Suppressor macrophage treated with lipopolysaccharide for 1 hour (primary cell): ENCODE measurements around the gene CCSER1.
"Not testable (repeated sequence)": the region's sequence is repeated elsewhere in the genome, so short reads cannot be mapped to it uniquely, and the experiment has no call there.

Source experiments
- DNase-seq, 3 donors: peaks; one replicate each; pipeline ENCODE4 v3.0.0-alpha.2; 2020 to 2022

CCSER1 gene

DNA sequence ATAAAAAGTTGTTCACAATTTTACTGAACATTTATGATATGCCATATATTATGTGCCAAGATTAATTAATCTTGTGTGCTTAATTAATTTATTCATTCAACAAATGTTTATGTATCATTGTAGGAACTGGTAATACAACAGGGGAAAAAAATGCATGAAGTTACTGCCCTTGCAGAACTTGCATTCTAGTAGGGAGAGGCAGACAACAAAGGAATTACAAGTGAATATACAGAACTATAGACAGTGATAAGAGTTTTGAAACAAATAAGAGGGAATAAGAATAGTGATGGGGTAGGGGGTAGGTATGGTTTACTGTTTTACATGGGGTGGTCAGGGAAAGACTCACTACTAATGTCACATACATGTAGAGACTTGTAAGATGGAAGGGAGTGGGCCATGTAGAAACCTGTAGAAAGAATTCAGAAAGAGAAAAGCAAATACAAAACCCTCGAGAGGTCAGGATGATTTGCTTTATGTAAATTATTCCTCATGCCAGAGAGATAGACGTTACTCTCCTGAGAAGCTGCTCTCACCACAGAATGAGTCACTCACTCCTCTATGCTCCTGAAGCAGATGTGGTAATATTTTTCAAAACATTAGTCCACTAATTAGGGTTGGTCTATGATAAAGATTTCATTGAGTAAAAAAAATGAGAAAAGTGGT, 1321.6 kb downstream of the CCSER1 start:
- no peak for DNase-seq

DNA sequence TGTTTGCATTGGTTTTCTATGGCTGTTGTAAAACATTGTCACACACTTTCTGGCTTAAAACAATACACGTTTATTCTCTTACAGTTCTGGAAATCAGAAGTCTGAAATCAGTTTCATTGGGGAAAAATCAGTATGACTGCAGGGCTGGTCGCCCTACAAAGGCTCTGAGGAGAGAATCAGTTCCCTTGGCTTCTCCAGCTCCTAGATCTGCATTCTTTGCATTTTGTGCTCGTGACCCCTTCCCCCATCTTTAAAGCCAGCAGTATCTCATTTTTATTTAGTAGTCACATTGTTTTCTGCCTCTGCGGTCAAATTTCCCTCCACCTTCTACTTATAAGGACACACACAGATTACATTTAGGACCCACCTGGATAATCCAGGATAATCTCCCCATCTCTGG, 1326.9 kb downstream of the CCSER1 start:
- DNase-seq, result no peak

DNA sequence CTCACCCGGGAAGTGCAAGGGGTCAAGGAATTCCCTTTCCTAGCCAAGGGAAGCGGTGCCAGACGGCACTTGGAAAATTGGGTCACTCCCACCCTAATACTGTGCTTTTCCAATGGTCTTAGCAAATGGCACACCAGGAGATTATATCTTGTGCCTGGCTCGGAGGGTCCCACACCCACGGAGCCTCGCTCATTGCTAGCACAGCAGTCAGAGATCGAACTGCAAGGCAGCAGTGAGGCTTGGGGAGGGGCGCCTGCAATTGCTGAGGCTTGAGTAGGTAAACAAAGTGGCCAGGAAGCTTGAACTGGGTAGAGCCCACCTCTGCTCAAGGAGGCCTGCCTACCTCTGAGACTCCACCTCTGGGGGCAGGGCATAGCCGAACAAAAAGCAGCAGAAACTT, 1335.4 kb downstream of the CCSER1 start:
- not testable (repeated sequence) for DNase-seq

DNA sequence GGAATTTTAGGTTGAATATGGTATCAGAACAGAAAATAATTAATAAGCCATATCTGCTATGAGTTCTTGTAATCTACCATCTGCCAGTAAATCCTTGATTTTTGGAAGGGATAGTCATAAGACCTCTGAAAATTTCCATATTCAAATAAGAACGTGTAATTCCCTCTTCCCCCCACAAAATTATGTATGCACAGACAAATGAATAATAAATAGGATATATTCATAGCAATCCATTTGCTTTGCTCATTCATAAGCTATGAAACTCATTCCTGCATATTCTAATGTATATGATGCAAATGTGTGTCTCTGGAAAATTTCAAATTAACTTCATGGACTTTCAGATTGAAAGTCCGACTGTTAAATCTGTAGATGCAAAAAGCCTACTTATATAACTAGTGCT, 1343.5 kb downstream of the CCSER1 start:
- DNase-seq, result no peak

DNA sequence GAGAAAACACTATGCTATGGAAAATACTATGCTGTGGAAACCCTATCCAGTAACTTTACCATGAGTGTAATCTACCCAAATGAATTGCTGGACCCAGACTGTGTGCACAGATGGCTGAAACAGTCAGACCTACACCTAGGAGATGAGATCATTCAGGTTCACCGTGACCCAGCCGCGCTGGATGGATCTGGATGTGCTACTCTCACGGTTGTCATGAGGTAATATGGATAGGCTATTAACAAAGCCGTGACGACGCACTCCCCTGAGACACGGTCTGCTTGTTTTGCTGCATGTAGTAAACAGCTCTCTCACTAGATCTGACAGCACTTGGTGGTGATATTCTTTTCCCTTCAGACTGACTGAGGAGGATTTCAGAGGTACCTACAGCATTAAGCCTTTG, 1344.1 kb downstream of the CCSER1 start:
- no peak for DNase-seq

DNA sequence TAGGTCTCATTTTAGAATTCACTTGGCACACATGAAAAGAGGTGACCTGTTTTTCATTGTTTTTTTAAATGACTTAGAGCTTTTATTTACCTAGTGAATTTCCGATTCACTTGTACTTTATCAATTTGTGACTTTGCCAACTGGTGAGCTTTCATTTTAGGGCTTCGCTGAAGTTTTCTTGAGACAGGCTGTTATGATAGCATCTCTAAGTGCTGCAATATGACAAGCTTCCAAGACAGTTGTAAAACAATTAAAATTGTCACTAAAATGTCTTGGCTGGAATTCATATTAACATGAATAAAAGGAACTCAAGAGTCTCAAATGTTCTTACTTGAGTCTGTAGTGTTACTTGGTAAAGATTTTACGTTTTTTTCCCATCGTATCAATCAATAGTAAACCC, 1344.9 kb downstream of the CCSER1 start:
- no peak for DNase-seq

DNA sequence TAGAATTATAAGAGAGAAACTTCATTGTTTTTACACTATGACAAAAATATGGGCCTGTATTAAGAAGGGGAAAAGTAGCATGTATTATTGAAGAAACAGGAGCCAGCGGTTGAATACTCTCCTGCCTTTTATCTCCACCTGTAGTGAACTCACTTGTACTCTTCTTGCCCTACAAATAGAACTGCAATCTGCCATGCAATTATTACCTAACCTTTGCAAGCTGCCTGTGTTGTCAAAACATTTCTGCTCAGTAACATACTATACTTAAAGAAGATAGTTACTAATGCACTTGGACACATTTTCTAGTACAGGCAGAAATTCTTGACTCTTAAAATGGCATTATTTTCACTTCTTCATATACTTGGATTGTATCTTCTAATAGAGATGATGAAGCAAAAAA, 1358.2 kb downstream of the CCSER1 start:
- no peak for DNase-seq

DNA sequence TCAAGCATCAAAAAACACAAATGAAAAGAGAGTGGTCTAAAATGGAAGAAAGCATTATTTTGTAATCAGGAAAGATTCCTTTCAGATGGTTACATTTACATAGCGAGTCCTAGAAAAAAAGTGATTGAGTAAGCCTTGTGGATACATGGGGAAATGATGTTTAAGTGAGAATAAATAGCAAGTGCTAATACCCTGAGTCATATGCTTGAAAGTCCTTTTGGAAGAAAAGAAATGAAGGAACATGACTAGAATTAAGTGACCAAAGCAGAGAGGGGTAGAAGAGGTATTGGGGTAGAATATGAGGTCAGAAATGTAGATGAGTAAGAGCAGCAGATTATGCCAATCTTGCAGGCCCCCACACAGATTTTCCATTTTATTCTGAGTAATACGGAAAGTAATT, 1361.8 kb downstream of the CCSER1 start:
- no peak for DNase-seq

DNA sequence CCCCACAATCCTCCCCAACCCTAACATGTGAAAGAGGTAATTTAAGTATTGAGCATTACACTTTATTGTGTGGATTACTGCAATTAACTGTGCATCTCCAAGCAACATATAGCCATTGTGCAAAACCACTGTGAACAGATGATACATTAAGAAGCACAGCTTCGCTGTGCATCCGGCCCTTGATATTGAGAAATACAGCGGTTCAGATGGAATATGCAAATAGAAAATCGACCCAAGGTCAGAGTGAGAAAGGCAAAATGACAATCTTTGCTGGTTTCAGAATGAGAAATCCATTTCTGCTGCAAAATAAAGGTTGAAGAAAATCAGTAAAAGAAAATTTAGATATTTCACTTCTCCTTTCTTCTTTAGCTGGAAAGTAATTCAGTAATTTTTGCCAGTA, 1370.7 kb downstream of the CCSER1 start:
- DNase-seq, result no peak

DNA sequence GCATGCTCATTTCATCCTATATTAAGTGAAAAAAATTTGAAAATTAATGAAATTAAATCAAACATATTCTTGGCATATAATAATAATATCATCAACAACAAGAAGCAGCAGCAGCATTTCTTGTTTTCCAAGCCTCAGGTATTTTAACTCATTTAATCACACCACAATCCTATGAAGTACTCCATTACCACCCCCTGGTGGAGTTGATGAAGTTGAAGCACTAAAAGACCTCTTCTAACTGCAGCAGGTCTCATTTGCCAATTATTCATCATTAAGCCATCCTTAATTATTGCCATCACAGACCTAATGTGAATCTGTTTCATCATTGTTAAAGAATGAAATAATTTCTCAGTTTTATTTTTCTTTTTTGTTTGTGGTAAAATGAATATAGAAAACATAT, 1375.2 kb downstream of the CCSER1 start:
- DNase-seq, result no peak

DNA sequence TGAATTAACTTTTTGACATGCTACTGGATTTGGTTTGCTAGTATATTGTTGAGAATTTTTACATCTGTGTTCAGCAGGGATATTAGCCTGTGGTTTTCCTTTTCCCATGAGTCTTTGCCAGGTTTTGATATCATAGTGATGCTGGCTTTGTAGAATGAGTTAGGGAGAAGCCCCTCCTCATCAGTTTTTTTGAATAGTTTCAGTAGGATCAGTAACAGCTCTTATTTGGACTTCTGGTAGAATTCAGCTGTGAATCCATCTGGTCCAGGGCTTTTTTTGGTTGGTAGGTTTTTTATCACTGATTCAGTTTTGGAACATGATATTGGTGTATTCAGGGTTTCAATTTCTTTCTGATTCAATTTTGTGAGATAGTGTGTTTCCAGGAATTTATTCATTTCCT, 1386.1 kb downstream of the CCSER1 start:
- DNase-seq, result no peak

DNA sequence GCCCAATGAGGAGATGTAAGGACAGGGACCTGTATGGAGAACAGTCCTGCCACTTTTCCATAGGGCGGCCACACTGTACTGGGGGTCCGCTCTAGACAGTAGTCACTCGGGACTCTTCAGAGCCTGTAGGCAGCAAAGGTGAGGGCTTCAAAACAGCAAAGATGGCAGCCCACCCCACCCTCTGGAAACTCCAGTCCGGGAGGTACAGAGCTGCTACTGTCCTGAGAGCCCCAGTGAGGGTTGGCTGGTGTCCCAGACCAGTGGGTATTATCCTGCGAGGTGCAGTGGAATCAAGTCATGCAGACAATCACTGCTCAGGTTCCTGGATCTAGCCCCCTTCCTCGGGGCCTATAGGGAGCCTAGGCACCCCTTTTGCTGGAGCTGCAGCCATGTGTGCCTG, 1392.0 kb downstream of the CCSER1 start:
- no peak for DNase-seq

DNA sequence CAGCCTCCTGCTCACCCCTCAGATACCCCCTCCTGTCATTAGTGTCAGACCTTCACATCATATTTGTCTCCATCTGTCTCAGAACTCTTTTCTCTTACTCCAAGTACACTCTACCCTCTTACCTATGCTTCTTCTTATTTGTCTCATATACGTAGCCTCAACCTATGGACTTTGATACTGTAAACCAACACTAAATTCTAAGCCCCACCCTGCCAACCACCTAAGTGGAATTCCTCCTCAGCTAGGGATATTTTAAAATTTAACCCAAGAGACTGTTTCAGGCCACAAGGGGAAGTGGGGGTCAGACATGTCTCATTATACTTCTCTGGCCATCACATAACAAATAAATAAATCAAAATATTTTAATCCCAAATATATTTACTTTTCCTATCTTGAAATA, 1398.4 kb downstream of the CCSER1 start:
- DNase-seq, result no peak

DNA sequence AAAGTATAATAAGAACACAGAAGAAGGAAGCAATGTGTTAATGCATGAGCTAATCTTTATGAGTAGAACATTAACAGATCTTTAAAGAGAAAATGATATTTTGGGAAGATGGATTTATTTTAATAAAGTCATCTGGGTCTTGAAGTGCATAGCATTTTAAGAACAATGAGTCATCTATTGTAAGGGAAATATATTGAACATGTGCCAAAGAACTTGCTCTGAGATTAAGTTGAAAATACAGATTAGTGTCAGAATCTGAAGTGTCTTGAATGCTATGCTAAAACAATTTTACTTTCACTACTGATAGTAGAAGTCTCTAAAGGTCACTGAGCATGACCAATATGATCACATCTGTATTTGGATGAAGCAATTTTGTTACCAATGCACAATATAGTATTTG, 1399.9 kb downstream of the CCSER1 start:
- DNase-seq, result no peak

DNA sequence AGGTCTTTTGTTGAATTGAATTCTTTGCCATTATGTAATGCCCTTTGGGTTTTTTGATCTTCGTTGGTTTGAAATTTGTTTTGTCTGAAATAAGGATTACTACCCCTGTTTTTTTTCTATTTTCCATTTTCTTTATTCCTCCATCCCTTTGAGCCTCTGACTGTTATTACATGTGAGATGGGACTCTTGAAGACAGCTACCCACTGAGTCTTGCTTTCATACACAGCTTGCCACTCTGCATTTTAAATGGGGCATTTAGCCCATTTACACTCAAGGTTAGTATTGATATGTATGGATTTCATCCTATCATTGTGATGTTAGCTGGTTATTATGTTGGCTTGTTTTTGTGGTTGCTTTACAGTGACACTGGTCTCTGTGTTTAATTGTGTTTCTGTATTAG, 1440.4 kb downstream of the CCSER1 start:
- DNase-seq, result no peak

DNA sequence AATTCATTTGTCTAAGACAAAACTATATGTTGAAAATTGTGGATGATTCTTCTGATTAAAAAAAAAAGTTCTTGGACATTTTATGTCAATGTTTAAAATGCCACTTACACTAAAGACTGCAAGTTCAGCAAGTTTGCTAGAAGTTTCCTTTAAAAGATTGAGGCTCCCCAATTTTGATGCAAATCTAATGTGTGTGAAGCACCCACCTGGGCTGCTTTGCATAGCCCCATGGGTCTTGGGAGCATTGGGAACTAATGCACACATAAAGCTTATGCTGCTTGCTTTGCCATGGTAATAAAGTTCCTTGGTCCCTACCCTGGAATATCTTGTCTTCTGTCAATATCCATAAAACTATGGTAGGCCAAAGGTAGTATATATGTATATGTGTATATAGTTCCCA, 1450.7 kb downstream of the CCSER1 start:
- no peak for DNase-seq

DNA sequence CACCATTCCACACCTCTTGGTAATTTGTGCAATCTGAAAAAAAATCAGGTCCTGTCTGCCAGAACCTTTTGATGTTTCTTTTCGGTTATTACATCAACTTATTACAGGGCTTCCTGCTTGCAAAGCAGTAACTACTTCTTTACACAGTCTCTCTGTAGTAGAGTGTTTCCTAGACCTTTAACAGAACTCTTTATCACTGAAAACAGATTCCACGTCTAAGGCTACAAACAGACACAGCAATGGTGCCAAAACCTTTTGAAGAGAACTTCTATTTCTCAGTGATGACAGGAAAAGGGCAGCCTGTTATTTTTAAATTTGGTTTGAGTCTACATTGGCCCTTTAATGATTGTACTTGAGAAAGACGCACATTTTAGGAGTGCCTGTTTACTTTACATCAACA, 1463.1 kb downstream of the CCSER1 start:
- no peak for DNase-seq

DNA sequence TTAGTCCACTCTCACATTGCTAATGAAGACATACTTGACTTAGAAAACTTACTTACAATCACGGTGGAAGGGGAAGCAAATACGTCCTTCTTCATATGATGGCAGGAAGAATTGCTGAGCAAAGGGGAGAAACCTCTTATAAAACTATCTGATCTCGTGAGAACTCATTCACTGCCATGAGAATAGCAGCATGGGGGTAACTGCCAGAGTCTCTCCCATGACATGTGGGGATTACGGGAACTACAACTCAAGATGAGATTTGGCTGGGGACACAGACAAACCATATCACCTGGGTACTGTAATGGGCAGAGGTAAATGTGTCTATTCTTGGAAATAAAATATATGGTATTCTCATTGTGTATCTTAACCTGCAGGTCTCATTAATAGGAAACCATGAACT, 1464.9 kb downstream of the CCSER1 start:
- no peak for DNase-seq

DNA sequence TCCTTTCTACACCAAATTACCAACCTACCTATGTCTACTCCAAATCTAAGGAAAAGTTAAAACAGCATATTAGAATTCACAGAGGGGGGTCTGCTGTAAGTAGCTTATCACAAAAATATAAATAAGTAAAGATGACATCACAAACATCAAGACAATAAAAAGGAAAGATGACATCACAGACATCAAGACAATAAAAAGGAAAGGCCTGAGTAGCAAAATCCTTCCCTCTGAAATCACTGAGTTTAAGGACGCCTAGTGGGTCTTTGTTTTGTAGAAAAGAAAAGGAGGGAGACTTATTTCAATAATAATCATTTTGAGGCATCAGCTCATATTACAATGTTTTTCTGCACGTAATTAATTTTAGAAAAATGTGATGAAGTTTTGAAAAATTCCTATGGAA, 1469.5 kb downstream of the CCSER1 start:
- no peak for DNase-seq

DNA sequence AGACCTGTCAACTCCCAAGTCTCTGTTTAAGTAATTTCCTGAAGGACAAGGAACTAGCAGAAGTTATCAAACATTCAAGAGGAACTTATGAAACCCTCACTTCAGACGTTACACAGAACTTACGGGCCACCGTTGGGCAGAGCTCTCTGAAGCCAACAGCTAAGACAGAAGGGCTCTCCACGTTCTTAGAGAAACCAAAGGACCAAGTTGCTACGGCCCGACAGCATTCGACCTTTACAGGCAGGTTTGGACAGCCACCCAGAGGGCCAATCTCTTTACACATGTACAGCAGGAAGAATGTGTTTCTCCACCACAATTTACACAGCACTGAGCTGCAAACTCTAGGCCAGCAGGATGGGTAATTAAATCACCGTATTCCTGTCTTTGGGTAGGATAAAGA, 1471.5 kb downstream of the CCSER1 start:
- DNase-seq, result no peak

DNA sequence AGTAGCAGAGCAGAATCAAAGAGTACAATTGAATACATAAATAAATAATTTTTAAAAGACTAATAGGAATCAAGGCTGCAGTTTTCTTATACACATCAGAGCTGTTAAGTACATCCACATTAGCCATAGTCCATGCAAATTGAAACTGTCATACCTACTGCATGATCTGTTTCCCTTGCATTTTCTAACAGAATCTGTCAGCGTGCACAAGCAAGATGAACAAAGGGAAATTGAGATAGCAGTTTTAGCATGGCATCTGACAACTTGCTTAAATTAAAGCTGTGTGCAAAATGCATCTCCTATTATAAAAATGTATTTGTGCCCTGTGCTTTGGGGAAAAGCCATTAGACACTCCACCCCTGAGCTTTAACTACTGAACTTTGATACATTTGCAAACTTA, 1473.1 kb downstream of the CCSER1 start:
- DNase-seq, result no peak

DNA sequence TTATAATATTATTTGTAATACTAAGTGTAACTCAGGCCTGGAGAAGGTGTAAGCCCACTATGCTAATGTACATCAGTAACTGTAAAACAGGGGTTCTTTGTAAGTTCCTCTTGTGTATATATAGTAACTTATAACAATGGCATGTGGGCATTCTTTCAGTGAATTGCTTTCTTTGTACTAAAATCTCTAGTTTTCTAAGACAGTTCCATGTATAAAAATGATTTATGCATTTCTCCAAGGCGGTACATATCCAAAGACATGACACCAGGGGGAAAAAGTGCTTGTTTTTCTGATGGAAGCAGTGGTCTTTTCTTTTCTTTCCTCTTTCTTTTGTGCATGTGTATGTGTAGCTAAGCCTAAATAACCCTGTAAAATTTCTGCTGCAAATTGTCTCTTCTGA, 1474.2 kb downstream of the CCSER1 start:
- no peak for DNase-seq

DNA sequence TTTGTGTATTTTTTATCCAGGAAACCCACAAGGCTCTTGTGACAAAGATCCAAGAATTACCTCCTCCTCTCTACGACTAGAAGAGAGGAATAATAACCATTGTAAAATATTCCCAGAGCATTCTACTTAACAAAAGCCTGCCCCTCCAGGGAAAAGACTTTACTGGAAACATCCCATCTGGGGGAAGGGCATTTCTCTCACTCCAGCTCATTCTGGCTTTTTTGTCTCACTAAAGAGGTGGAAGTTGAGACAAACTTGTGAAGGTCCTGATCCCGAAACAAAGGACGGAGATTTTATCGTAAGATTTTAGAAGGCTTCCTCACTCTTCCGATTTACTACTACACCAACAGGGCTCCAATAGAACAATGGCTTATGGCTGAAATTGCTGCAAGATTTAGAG, 1484.6 kb downstream of the CCSER1 start:
- no peak for DNase-seq

DNA sequence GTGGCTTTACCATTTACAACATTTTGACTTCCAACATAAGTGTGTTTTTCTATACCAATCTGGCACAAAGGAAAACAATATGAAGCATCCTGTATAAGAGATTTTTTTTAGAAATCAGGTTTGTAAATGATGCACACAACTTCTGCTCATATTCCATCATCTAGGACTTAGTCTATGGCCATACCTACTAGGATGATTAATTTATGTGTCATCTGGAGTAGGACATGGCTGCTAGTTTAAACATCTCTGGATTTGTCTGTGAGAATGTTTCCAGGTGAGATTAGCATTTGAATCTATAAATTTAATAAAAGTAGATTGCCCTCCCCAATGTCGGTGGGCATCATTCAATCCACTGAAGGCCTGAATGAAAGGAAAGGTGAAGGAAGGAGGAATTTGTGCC, 1493.8 kb downstream of the CCSER1 start:
- no peak for DNase-seq

DNA sequence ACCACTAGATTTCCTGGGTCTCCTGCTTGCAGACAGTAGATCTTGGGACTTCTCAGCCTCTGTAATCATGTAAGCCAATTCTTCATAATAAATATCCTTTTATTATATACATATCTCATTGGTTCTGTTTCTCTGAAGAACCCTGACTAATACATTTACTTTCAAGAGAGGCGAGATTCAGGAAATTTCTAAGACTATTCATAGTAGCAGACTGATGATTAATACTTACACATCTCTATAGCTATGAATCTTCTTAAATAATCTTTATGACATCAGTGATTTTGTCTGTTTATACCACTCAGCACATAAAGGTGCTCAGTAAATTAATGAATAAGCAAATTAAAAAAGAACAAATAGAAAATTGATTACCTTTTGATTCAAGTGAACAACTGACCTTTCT, 1494.3 kb downstream of the CCSER1 start:
- DNase-seq, result no peak
